Hepatocyte (in vitro differentiated cells): ENCODE data around the gene PTCD2. TPM values are rescaled to one million over a fixed set of nuclear protein-coding genes. Genes with fewer than 3 reads are reported as not detected.

Experiments
- DNase-seq: peaks from one replicate; pipeline ENCODE4 v3.0.0-alpha.2; 2016; ENCODE audit warnings: low spot score
- H2AFZ ChIP-seq: fragments of 200-600 bp; sonication (generic); 2 replicates; pipeline ENCODE4 v1.6.0; 2016; ENCODE audit warnings: antibody characterized with exemption, mild to moderate bottlenecking
- H3K27ac ChIP-seq: fragments of 200-600 bp; sonication (generic); 2 replicates; pipeline ENCODE4 v1.5.1; 2016; ENCODE audit warnings: mild to moderate bottlenecking
- H3K27me3 ChIP-seq: fragments of 200-600 bp; sonication (generic); 2 replicates; pipeline ENCODE4 v1.6.1; 2016
- H3K36me3 ChIP-seq: fragments of 200-600 bp; sonication (generic); replicated peaks from 2 replicates; pipeline ENCODE4 v1.5.1; 2016; ENCODE audit warnings: low read depth; ENCODE audit not compliant: insufficient read depth
- H3K4me1 ChIP-seq: fragments of 200-600 bp; sonication (generic); 2 replicates; pipeline ENCODE4 v1.5.1; 2016; ENCODE audit warnings: mild to moderate bottlenecking, moderate library complexity; ENCODE audit not compliant: insufficient read depth
- H3K4me2 ChIP-seq: fragments of 200-600 bp; sonication (generic); 2 replicates; pipeline ENCODE4 v1.6.0; 2016
- H3K4me3 ChIP-seq: fragments of 200-600 bp; sonication (generic); 2 replicates; pipeline ENCODE4 v1.5.1; 2016; ENCODE audit warnings: mild to moderate bottlenecking
- H3K79me2 ChIP-seq: fragments of 200-600 bp; sonication (generic); 2 replicates; pipeline ENCODE4 v1.6.0; 2017; ENCODE audit warnings: mild to moderate bottlenecking
- H3K9me2 ChIP-seq: fragments of 200-600 bp; sonication (generic); replicated peaks from 2 replicates; pipeline ENCODE4 v1.6.0; 2017; ENCODE audit warnings: mild to moderate bottlenecking; ENCODE audit not compliant: insufficient read depth
- H3K9me3 ChIP-seq: fragments of 200-600 bp; sonication (generic); 2 replicates; pipeline ENCODE4 v1.5.1; 2016; ENCODE audit warnings: low read depth, mild to moderate bottlenecking
- H4K20me1 ChIP-seq: fragments of 200-600 bp; sonication (generic); 2 replicates; pipeline ENCODE4 v1.6.0; 2016; ENCODE audit warnings: mild to moderate bottlenecking; ENCODE audit not compliant: insufficient read depth, poor library complexity, severe bottlenecking
- CTCF ChIP-seq: fragments of 200-600 bp; sonication (generic); IDR thresholded peaks from 2 replicates; pipeline ENCODE4 v1.5.1; 2016; ENCODE audit warnings: antibody characterized with exemption, mild to moderate bottlenecking; ENCODE audit not compliant: poor library complexity
- EZH2 ChIP-seq: fragments of 200-600 bp; sonication (generic); IDR thresholded peaks from 2 replicates; pipeline ENCODE4 v1.6.1; 2016; ENCODE audit warnings: antibody characterized with exemption, mild to moderate bottlenecking, borderline replicate concordance
- EZH2phosphoT487 ChIP-seq: fragments of 200-600 bp; sonication (generic); IDR thresholded peaks from one replicate; pipeline ENCODE4 v1.6.1; 2018; ENCODE audit warnings: antibody characterized with exemption, mild to moderate bottlenecking, low read depth, moderate library complexity; ENCODE audit not compliant: unreplicated experiment, severe bottlenecking
- WGBS: methylation state at CpG from one replicate; pipeline ENCODE4 v1.1.6; 2016; ENCODE audit warnings: low lambda C conversion rate; ENCODE audit errors: missing lambda C conversion rate; 5-methylcytosine and 5-hydroxymethylcytosine counted together
- polyA plus RNA-seq: library from polyadenylated mRNA; unstranded; fragments of >200 nt; fragmentation: Nextera tagmentation; extraction: Ambion mirVana; gene quantifications from 2 replicates; pipeline ENCODE4 v1.2.1, GENCODE V29; 2016
- total RNA-seq: library from RNA; depleted of rRNA; stranded (reverse); fragments of >200 nt; gene quantifications from 2 replicates; pipeline ENCODE4 v1.2.3, GENCODE V29; 2014

PTCD2 gene
- total and polyA plus RNA-seq, 2 experiments from 2014 or later: 5.8 to 10.5 TPM

- 58% methylated on average over 3 of the region's 3 CpGs for WGBS
- no peaks in the 10 kb centered on the region for H4K20me1 ChIP-seq
- H3K27ac ChIP-seq: peak overlapping the region; percentile 67
- H2AFZ ChIP-seq: no peak overlapping the region
- H3K4me3 ChIP-seq: no peak overlapping the region
- no peaks in the 10 kb centered on the region for H3K79me2 ChIP-seq
- no peaks in the 10 kb centered on the region for H3K36me3 ChIP-seq
- no peaks in the 10 kb centered on the region for H3K27me3 ChIP-seq
- no peaks in the 10 kb centered on the region for H3K9me3 ChIP-seq
- DNase-seq: peak; percentile 47
- no peaks in the 10 kb centered on the region for H3K9me2 ChIP-seq
- TF ChIP-seq CTCF: no peak
- no peak for TF ChIP-seq EZH2
- TF ChIP-seq EZH2phosphoT487: no peak
- peak overlapping the region; percentile 43 for H3K4me2 ChIP-seq
- H3K4me1 ChIP-seq: peaks cover 36% of the 10 kb centered on the region
Observed at GRCh38 chr5:72281764-72282499, 38.2 kb upstream of the PTCD2 start.

GRCh38 chr5:72282878-72283277 lies 37.3 kb upstream of the PTCD2 start:
- Histone ChIP-seq H3K4me1 (peaks cover 36% of the 10 kb centered on the region), H3K36me3 (no peaks in the 10 kb centered on the region), H2AFZ (no peak overlapping the region), H3K4me2 (peak overlapping the region; percentile 43), H4K20me1 (no peaks in the 10 kb centered on the region), H3K4me3 (no peak overlapping the region), H3K9me3 (no peaks in the 10 kb centered on the region), H3K79me2 (no peaks in the 10 kb centered on the region), H3K9me2 (no peaks in the 10 kb centered on the region), H3K27me3 (no peaks in the 10 kb centered on the region), H3K27ac (peak overlapping the region; percentile 67)
- no peak for DNase-seq
- WGBS: 59% methylated on average over 2 of the region's 2 CpGs
- TF ChIP-seq EZH2 (no peak), EZH2phosphoT487 (no peak), CTCF (no peak)

GRCh38 chr5:72283358-72283757 lies 36.8 kb upstream of the PTCD2 start:
- Histone ChIP-seq H3K4me2 (no peak overlapping the region), H3K9me2 (no peaks in the 10 kb centered on the region), H3K27ac (peak overlapping the region; percentile 67), H4K20me1 (no peaks in the 10 kb centered on the region), H3K4me1 (peaks cover 36% of the 10 kb centered on the region), H3K4me3 (no peak overlapping the region), H2AFZ (no peak overlapping the region), H3K79me2 (no peaks in the 10 kb centered on the region), H3K9me3 (no peaks in the 10 kb centered on the region), H3K27me3 (no peaks in the 10 kb centered on the region), H3K36me3 (no peaks in the 10 kb centered on the region)
- WGBS: 79% methylated on average over 2 of the region's 2 CpGs
- no peak for TF ChIP-seq CTCF
- TF ChIP-seq EZH2phosphoT487: no peak
- no peak for TF ChIP-seq EZH2
- no peak for DNase-seq
